A549 (cell line): ENCODE measurements around the gene DUSP11. TPM values are rescaled to one million over a fixed set of nuclear protein-coding genes. Genes with fewer than 3 reads are reported as not detected.

Source experiments
- ATAC-seq, 2 experiments: fragments of 200-7000 bp in 1 of 2; fragments of >200 bp in 1 of 2; cut with Nextera tagmentation in 1 of 2; cut with Tn5 transposase in 1 of 2; 3 replicates each; pipeline versions ENCODE4 v1.8.0 to v1.9.1; 2018 to 2020; ENCODE audit warnings: mild to moderate bottlenecking in 1 of 2, moderate library complexity in 1 of 2
- CTCF ChIA-PET: fragments of 300-600 bp; sonication (Branson Sonifier 250); formaldehyde crosslinking; extraction: SDS; loops from one replicate; lab custom pipeline; 2021; ENCODE audit warnings: antibody characterized with exemption, inconsistent platforms; lab: Yijun Ruan, JAX
- POLR2A ChIA-PET: fragments of 350-600 bp; formaldehyde crosslinking; extraction: SDS; loops from one replicate; lab custom pipeline; 2021; ENCODE audit warnings: antibody characterized with exemption, inconsistent platforms; lab: Yijun Ruan, JAX
- DNase-seq, 2 experiments: peaks; one replicate each; pipeline versions ENCODE4 v3.0.0 to v3.0.0-alpha.2; 2011 to 2016; ENCODE audit warnings: low read depth in 1 of 2, low spot score in 1 of 2
- FAIRE-seq: peaks from 2 replicates; lab custom pipeline; 2011; peaks lifted over from hg19 to GRCh38; lab: Jason Lieb, UNC
- H3K27ac ChIP-seq, 2 experiments: fragments of >200 bp; sonication (Bioruptor Twin); formaldehyde crosslinking; 3 replicates each; pipeline ENCODE4 v1.5.1; 2016 to 2017
- H3K4me1 ChIP-seq: fragments of >200 bp; sonication (Bioruptor Twin); formaldehyde crosslinking; 3 replicates; pipeline ENCODE4 v1.6.1; 2016
- H3K4me2 ChIP-seq: fragments of >200 bp; sonication (Bioruptor Twin); formaldehyde crosslinking; 3 replicates; pipeline ENCODE4 v1.6.1; 2016
- H3K4me3 ChIP-seq: fragments of >200 bp; sonication (Bioruptor Twin); formaldehyde crosslinking; 3 replicates; pipeline ENCODE4 v1.5.1; 2016
- H3K9me3 ChIP-seq: fragments of >200 bp; sonication (Bioruptor Twin); formaldehyde crosslinking; 3 replicates; pipeline ENCODE4 v1.6.1; 2016
- BHLHE40 ChIP-seq: IDR thresholded peaks from 2 replicates; pipeline ENCODE4 v1.6.1; 2012; ENCODE audit warnings: low read depth, low read length, inconsistent platforms
- CBX2 ChIP-seq: fragments of 200-600 bp; sonication (generic); IDR thresholded peaks from 2 replicates; pipeline ENCODE4 v1.6.1; 2016; ENCODE audit warnings: low read depth, mild to moderate bottlenecking, borderline replicate concordance
- CBX8 ChIP-seq: fragments of 200-600 bp; sonication (generic); IDR thresholded peaks from 2 replicates; pipeline ENCODE4 v1.6.1; 2016
- CEBPB ChIP-seq, 2 experiments: fragments of >200 bp in 1 of 2; sonication (Bioruptor Twin) in 1 of 2; formaldehyde crosslinking in 1 of 2; IDR thresholded peaks; 2 replicates each; pipeline ENCODE4 v1.6.1; 2012 to 2016
- CHD2 ChIP-seq: fragments of 150-350 bp; IDR thresholded peaks from 2 replicates; pipeline ENCODE4 v1.6.1; 2014; ENCODE audit warnings: low read length; ENCODE audit not compliant: partially characterized antibody
- EHMT2 ChIP-seq: fragments of 200-600 bp; sonication (generic); IDR thresholded peaks from 2 replicates; pipeline ENCODE4 v1.6.1; 2016; ENCODE audit warnings: antibody characterized with exemption, low read depth, mild to moderate bottlenecking, moderate library complexity
- FOSL2 ChIP-seq, 2 experiments: fragments of 450-650 bp in 1 of 2; fragments of >200 bp in 1 of 2; sonication (Bioruptor Twin) in 1 of 2; formaldehyde crosslinking; IDR thresholded peaks; 2 replicates each; pipeline versions ENCODE4 v1.5.0 to v1.6.1; 2016 to 2020; ENCODE audit warnings: mild to moderate bottlenecking in 1 of 2, moderate library complexity in 1 of 2
- FOXS1 ChIP-seq: fragments of 250-450 bp; sonication (Bioruptor Pico); IDR thresholded peaks from 2 replicates; pipeline ENCODE4 v1.5.0; 2020; ENCODE audit warnings: mild to moderate bottlenecking, moderate library complexity
- HDAC2 ChIP-seq: fragments of 200-600 bp; sonication (generic); IDR thresholded peaks from 2 replicates; pipeline ENCODE4 v1.6.1; 2016
- HOXB13 ChIP-seq: fragments of 250-450 bp; sonication (Bioruptor Pico); IDR thresholded peaks from 2 replicates; pipeline ENCODE4 v1.5.0; 2020; ENCODE audit warnings: low read depth, mild to moderate bottlenecking, moderate library complexity
- JUNB ChIP-seq: fragments of >200 bp; sonication (Bioruptor Twin); formaldehyde crosslinking; IDR thresholded peaks from 2 replicates; pipeline ENCODE4 v1.6.1; 2016
- MAZ ChIP-seq: fragments of 150-350 bp; IDR thresholded peaks from 2 replicates; pipeline ENCODE4 v1.6.1; 2014; ENCODE audit warnings: antibody characterized with exemption, low read depth, low read length, borderline replicate concordance
- PHF8 ChIP-seq: fragments of 200-600 bp; sonication (generic); IDR thresholded peaks from 2 replicates; pipeline ENCODE4 v1.6.1; 2016; ENCODE audit warnings: low read depth, mild to moderate bottlenecking, antibody characterized with exemption, moderate library complexity, borderline replicate concordance
- POLR2AphosphoS2 ChIP-seq: conservative IDR thresholded peaks from 2 replicates; pipeline ENCODE4 v1.6.1; 2012; ENCODE audit warnings: low read length, improper control_type of control experiment, inconsistent platforms
- RAD21 ChIP-seq, 2 experiments: fragments of >200 bp in 1 of 2; sonication (Bioruptor Twin) in 1 of 2; formaldehyde crosslinking in 1 of 2; IDR thresholded peaks in 1 of 2; conservative IDR thresholded peaks in 1 of 2; 2 replicates in 1 of 2; 3 replicates in 1 of 2; pipeline ENCODE4 v1.6.1; 2012 to 2018; ENCODE audit warnings: inconsistent platforms in 1 of 2
- RCOR1 ChIP-seq: fragments of 150-350 bp; IDR thresholded peaks from 2 replicates; pipeline ENCODE4 v1.6.1; 2014; ENCODE audit warnings: antibody characterized with exemption, low read length, low read depth
- RNF2 ChIP-seq: fragments of 200-600 bp; sonication (generic); IDR thresholded peaks from 2 replicates; pipeline ENCODE4 v1.6.1; 2016; ENCODE audit warnings: low read depth, mild to moderate bottlenecking, antibody characterized with exemption, moderate library complexity, borderline replicate concordance
- SMC3 ChIP-seq: fragments of >200 bp; sonication (Bioruptor Twin); formaldehyde crosslinking; IDR thresholded peaks from 3 replicates; pipeline ENCODE4 v1.6.1; 2018; ENCODE audit warnings: inconsistent platforms
- TFCP2L1 ChIP-seq: fragments of 250-450 bp; sonication (Bioruptor Pico); IDR thresholded peaks from 2 replicates; pipeline ENCODE4 v1.5.0; 2021; ENCODE audit warnings: mild to moderate bottlenecking
- TP53 ChIP-seq: fragments of 250-450 bp; sonication (Bioruptor Pico); IDR thresholded peaks from 2 replicates; pipeline ENCODE4 v1.5.0; 2021; ENCODE audit warnings: mild to moderate bottlenecking, moderate library complexity
- USF2 ChIP-seq: fragments of 450-650 bp; IDR thresholded peaks from 2 replicates; pipeline ENCODE4 v1.6.1; 2014; ENCODE audit warnings: antibody characterized with exemption
- ZFP36 ChIP-seq: fragments of 450-650 bp; IDR thresholded peaks from 2 replicates; pipeline ENCODE4 v1.6.1; 2014; ENCODE audit warnings: borderline replicate concordance; ENCODE audit not compliant: partially characterized antibody
- WGBS: methylation state at CpG from one replicate; pipeline ENCODE4 v1.1.6; 2017; ENCODE audit errors: missing lambda C conversion rate; 5-methylcytosine and 5-hydroxymethylcytosine counted together
- polyA plus RNA-seq, 4 experiments: library from polyadenylated mRNA; depleted of rRNA in 3 of 4; stranded (reverse); fragments of >200 nt; fragmentation: RNase III in 1 of 4; extraction: RNeasy Plus Mini Kit Qiagen cat#74134 plus additional on column Dnase treatment in 1 of 4; gene quantifications; 2 replicates in 3 of 4; 3 replicates in 1 of 4; pipeline ENCODE4 v1.2.3, GENCODE V29; 2011 to 2017
- TF ChIP-seq, protein P1 (sequence below): IDR thresholded peaks from 2 replicates; pipeline ENCODE4 v1.6.1; 2012; ENCODE audit warnings: low read depth, borderline replicate concordance
- TF ChIP-seq, protein P2 (sequence below): fragments of 150-350 bp; IDR thresholded peaks from 2 replicates; pipeline ENCODE4 v1.6.1; 2014; ENCODE audit warnings: low read depth, mild to moderate bottlenecking, low read length
- TF ChIP-seq, protein P3 (sequence below): IDR thresholded peaks from 2 replicates; pipeline ENCODE4 v1.6.1; 2012

Gene DUSP11
- polyA plus RNA-seq, 2 of the 4 experiments (the other 2 are of a cell fraction): 26.2 to 54.8 TPM

GRCh38 chr2:73717251-73717606 is 62.7 kb downstream of the DUSP11 start:
- Histone ChIP-seq H3K4me2 (no peak overlapping the region), H3K4me3 (no peak overlapping the region), H3K9me3 (peaks cover 28% of the 10 kb centered on the region), H3K4me1 (no peaks in the 10 kb centered on the region), H3K27ac (no peak overlapping the region)
- ChIA-PET CTCF (interaction anchor here (1.5 kb wide), 1 partner anchor 86 kb away, joined by 3 read pairs; no protein-coding TSS in a partner anchor), POLR2A (no interaction called here)
- no peak for TF ChIP-seq EHMT2
- TF ChIP-seq TP53 (CRISPR knock-in tag): no peak
- no peak for DNase-seq
- no peak for FAIRE-seq
- peak in 1 of 2 experiments; percentile 38; a peak in 2 of 6 replicates for ATAC-seq

GRCh38 chr2:73716543-73717250 is 63.2 kb downstream of the DUSP11 start:
- no peak overlapping the region for H3K27ac ChIP-seq
- FAIRE-seq: no peak
- ChIA-PET CTCF (no interaction called here), POLR2A (no interaction called here)
- H3K9me3 ChIP-seq: peaks cover 31% of the 10 kb centered on the region
- peak in 1 of 2 experiments; percentile 59; a peak in 2 of 6 replicates for ATAC-seq
- peak in 1 of 2 experiments; percentile 25 for DNase-seq
- WGBS: 26% methylated on average over 8 of the region's 8 CpGs
- no peaks in the 10 kb centered on the region for H3K4me1 ChIP-seq
- no peak for TF ChIP-seq PHF8
- TF ChIP-seq CHD2: no peak
- TF ChIP-seq EHMT2: no peak
- no peak for TF ChIP-seq CBX2
- TF ChIP-seq FOXS1 (CRISPR knock-in tag): no peak
- TF ChIP-seq JUNB: no peak
- TF ChIP-seq MAZ: no peak
- TF ChIP-seq USF2: no peak
- TF ChIP-seq, protein P1, sequence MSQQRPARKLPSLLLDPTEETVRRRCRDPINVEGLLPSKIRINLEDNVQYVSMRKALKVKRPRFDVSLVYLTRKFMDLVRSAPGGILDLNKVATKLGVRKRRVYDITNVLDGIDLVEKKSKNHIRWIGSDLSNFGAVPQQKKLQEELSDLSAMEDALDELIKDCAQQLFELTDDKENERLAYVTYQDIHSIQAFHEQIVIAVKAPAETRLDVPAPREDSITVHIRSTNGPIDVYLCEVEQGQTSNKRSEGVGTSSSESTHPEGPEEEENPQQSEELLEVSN: no peak
- TF ChIP-seq CEBPB (IDR thresholded peaks at IDR 0.05): no peak
- TF ChIP-seq, protein P2, sequence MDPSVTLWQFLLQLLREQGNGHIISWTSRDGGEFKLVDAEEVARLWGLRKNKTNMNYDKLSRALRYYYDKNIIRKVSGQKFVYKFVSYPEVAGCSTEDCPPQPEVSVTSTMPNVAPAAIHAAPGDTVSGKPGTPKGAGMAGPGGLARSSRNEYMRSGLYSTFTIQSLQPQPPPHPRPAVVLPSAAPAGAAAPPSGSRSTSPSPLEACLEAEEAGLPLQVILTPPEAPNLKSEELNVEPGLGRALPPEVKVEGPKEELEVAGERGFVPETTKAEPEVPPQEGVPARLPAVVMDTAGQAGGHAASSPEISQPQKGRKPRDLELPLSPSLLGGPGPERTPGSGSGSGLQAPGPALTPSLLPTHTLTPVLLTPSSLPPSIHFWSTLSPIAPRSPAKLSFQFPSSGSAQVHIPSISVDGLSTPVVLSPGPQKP: no peak
- no peak for TF ChIP-seq POLR2AphosphoS2
- TF ChIP-seq, protein P3, sequence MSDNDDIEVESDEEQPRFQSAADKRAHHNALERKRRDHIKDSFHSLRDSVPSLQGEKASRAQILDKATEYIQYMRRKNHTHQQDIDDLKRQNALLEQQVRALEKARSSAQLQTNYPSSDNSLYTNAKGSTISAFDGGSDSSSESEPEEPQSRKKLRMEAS: no peak
- TF ChIP-seq CBX8: no peak
- no peak for TF ChIP-seq BHLHE40
- no peak for TF ChIP-seq RAD21 (conservative IDR thresholded peaks at IDR 0.05 in 1 of 2, IDR thresholded peaks at IDR 0.05 in 1 of 2)
- no peak for TF ChIP-seq SMC3
- TF ChIP-seq FOSL2 (IDR thresholded peaks at IDR 0.05): no peak
- TF ChIP-seq FOSL2 (CRISPR knock-in tag; IDR thresholded peaks at IDR 0.05): no peak
- no peak for TF ChIP-seq RNF2
- H3K4me2 ChIP-seq: peak overlapping the region; percentile 18; the same call in 1 of the 3 replicates
- H3K4me3 ChIP-seq: no peak overlapping the region

DNA sequence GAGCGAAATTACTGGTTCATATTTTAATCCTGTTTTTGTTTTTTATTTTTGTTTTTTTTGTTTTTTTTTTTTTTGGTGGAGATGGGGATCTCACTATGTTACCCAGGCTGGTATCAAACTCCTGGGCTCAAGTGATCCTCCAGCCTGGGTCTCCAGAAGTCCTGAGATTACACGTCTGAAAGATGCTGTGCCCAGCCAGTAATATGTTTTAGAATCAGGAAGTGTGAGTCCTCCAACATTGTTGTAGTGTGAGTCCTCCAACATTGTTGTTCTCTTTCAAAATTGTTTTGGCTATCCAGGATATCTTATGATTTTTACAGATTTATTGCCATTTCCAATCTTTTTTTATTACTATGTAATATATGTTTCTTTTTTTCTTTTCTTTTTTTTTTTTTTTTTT is 65.8 kb downstream of the DUSP11 start:
- peaks cover 34% of the 10 kb centered on the region for H3K9me3 ChIP-seq
- H3K4me1 ChIP-seq: no peaks in the 10 kb centered on the region
- ATAC-seq: no peak
- H3K4me3 ChIP-seq: no peak overlapping the region
- no peak overlapping the region for H3K27ac ChIP-seq
- POLR2A ChIA-PET: no interaction called here
- 19% methylated on average over 2 of the region's 2 CpGs for WGBS
- no peak for TF ChIP-seq RCOR1
- no peak for TF ChIP-seq HDAC2
- no peak for TF ChIP-seq ZFP36
- no peak for TF ChIP-seq HOXB13
- TF ChIP-seq TFCP2L1 (CRISPR knock-in tag): no peak
- no peak for TF ChIP-seq CBX2
- FAIRE-seq: no peak
- CTCF ChIA-PET: interaction anchor here (0.6 kb wide), 1 partner anchor 819 kb away, joined by 5 read pairs; no protein-coding TSS in a partner anchor
- no peak for DNase-seq
- H3K4me2 ChIP-seq: no peak overlapping the region
